Esophagus muscularis mucosa (tissue), 4 donors: ENCODE results near the gene TTC7B. TPM values are rescaled to one million over a fixed set of nuclear protein-coding genes. Genes with fewer than 3 reads are reported as not detected.

Experiments
- DNase-seq: peaks from one replicate; pipeline ENCODE4 v3.0.0-alpha.2; 2017; ENCODE audit errors: extremely low spot score
- H3K27ac ChIP-seq, 4 donors: fragments of 200-600 bp; sonication (generic); replicated peaks in 1 of 4; 1 replicate in 3 of 4; 2 replicates in 1 of 4; pipeline ENCODE4 v1.5.1; 2016 to 2019; ENCODE audit warnings: mild to moderate bottlenecking in 1 of 4
- H3K27me3 ChIP-seq, 4 donors: fragments of 200-600 bp; sonication (generic); one replicate each; pipeline versions ENCODE4 v1.5.1 to v1.6.0; 2016 to 2019
- H3K36me3 ChIP-seq, 4 donors: fragments of 200-600 bp; sonication (generic); one replicate each; pipeline ENCODE4 v1.5.1; 2016 to 2019
- H3K4me1 ChIP-seq, 4 donors: fragments of 200-600 bp; sonication (generic); one replicate each; pipeline ENCODE4 v1.5.1; 2016 to 2019
- H3K4me3 ChIP-seq, 4 donors: fragments of 200-600 bp; sonication (generic); 1 replicate in 2 of 4; 2 replicates in 2 of 4; pipeline ENCODE4 v1.5.1; 2016 to 2019; ENCODE audit warnings: mild to moderate bottlenecking in 4 of 4, moderate library complexity in 1 of 4
- H3K9me3 ChIP-seq, 4 donors: fragments of 200-600 bp; sonication (generic); 1 replicate in 3 of 4; 2 replicates in 1 of 4; pipeline ENCODE4 v1.5.1; 2016 to 2019
- CTCF ChIP-seq, 3 experiments: fragments of 200-600 bp in 2 of 3; fragments of 450-650 bp in 1 of 3; sonication (generic) in 2 of 3; IDR thresholded peaks; one replicate each; pipeline ENCODE4 v1.5.1; 2017 to 2019; ENCODE audit warnings: antibody characterized with exemption in 3 of 3, mild to moderate bottlenecking in 2 of 3, moderate library complexity in 1 of 3
- EP300 ChIP-seq: sonication (generic); formaldehyde crosslinking; IDR thresholded peaks from one replicate; pipeline ENCODE4 v1.6.1; 2017; ENCODE audit warnings: antibody characterized with exemption
- POLR2A ChIP-seq: fragments of 450-650 bp; IDR thresholded peaks from one replicate; pipeline ENCODE4 v1.6.1; 2017; ENCODE audit warnings: antibody characterized with exemption, moderate library complexity, mild to moderate bottlenecking, low read depth
- POLR2AphosphoS5 ChIP-seq, 2 donors: sonication (generic); formaldehyde crosslinking; IDR thresholded peaks; one replicate each; pipeline ENCODE4 v1.6.1; 2017; ENCODE audit warnings: antibody characterized with exemption in 2 of 2
- WGBS: methylation state at CpG from one replicate; pipeline ENCODE4 v1.1.5; 2018; 5-methylcytosine and 5-hydroxymethylcytosine counted together
- intact Hi-C: fragments of 100-400 bp; cut with DNase I; formaldehyde crosslinking; loops from one replicate; pipeline ENCODE4 v1.15.1; 2023
- total RNA-seq, 4 donors: library from RNA; depleted of rRNA; stranded (reverse); fragments of >200 nt; gene quantifications; one replicate each; pipeline versions ENCODE4 v1.1.0 to v1.2.1, GENCODE V29; 2016

TTC7B gene
- total RNA-seq, 4 donors from 2014 or later = 54.4 to 148 (median 113) TPM

- H3K9me3 ChIP-seq = peaks cover 0 to 6% (median 3%) of the 10 kb centered on the region in 4 donors
- TF ChIP-seq EP300 (no peak), CTCF (IDR thresholded peaks at IDR 0.05) (no peak), POLR2A (no peak), POLR2AphosphoS5 (IDR thresholded peaks at IDR 0.05) (no peak)
- H3K27me3 ChIP-seq = no peaks in the 10 kb centered on the region
- intact Hi-C loops = no loop called here
- H3K27ac ChIP-seq = no peak overlapping the region
- no peaks in the 10 kb centered on the region for H3K36me3 ChIP-seq
- peak; percentile 8 for DNase-seq
- no peaks in the 10 kb centered on the region for H3K4me1 ChIP-seq
- no peak overlapping the region for H3K4me3 ChIP-seq
Observed at GRCh38 chr14:90750191-90750590, 66.0 kb downstream of the TTC7B start.

DNA sequence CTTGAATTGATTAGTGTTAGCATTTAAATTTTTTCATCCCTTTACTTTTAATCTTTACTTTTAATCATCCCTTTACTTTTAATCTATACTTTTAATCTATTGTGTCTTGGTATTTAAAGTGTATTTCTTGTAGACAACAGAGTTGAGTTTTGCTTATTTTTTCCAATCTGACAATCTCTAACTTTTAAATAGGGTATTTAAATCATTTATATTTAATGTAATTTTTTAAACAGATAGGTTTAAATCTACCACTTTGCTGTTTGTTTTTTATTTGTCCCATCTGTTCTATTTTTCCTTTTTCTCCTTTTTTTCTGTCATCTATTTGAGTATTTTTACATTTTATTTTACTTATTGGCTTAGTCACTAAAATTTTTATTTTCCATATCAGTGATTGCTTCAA is 68.3 kb downstream of the TTC7B start:
- TF ChIP-seq POLR2AphosphoS5 (IDR thresholded peaks at IDR 0.05) (no peak), CTCF (IDR thresholded peaks at IDR 0.05) (no peak), EP300 (no peak), POLR2A (no peak)
- H3K27ac ChIP-seq = no peak overlapping the region
- no peaks in the 10 kb centered on the region for H3K27me3 ChIP-seq
- no peak overlapping the region for H3K4me3 ChIP-seq
- intact Hi-C loops = no loop called here
- DNase-seq = no peak
- H3K4me1 ChIP-seq = peaks cover 7 to 18% (median 14%) of the 10 kb centered on the region in 4 donors
- H3K9me3 ChIP-seq = peaks cover 0 to 6% (median 3%) of the 10 kb centered on the region in 4 donors
- H3K36me3 ChIP-seq = peaks cover 0 to 4% (median 2%) of the 10 kb centered on the region in 4 donors

- intact Hi-C loops = no loop called here
- no peaks in the 10 kb centered on the region for H3K27me3 ChIP-seq
- TF ChIP-seq POLR2AphosphoS5 (IDR thresholded peaks at IDR 0.05) = no peak
- TF ChIP-seq POLR2A = no peak
- no peak for TF ChIP-seq CTCF (IDR thresholded peaks at IDR 0.05)
- no peak for TF ChIP-seq EP300
- peaks cover 0 to 4% (median 2%) of the 10 kb centered on the region in 4 donors for H3K36me3 ChIP-seq
- peak overlapping the region; percentile 61 to 67 (median 64) for H3K27ac ChIP-seq
- peak; percentile 81 for DNase-seq
- no peaks in the 10 kb centered on the region for H3K9me3 ChIP-seq
- WGBS = 82% methylated on average over 10 of the region's 10 CpGs
- H3K4me3 ChIP-seq = no peak overlapping the region
- peaks cover 15 to 41% (median 31%) of the 10 kb centered on the region in 4 donors for H3K4me1 ChIP-seq
Observed at GRCh38 chr14:90743826-90744225, 72.4 kb downstream of the TTC7B start.

GRCh38 chr14:90743425-90743824 is 72.8 kb downstream of the TTC7B start:
- DNase-seq = no peak
- no peak for TF ChIP-seq EP300
- no peak for TF ChIP-seq POLR2AphosphoS5 (IDR thresholded peaks at IDR 0.05)
- no peak for TF ChIP-seq POLR2A
- H3K9me3 ChIP-seq = no peaks in the 10 kb centered on the region
- WGBS = 31% methylated on average over 3 of the region's 3 CpGs
- peaks cover 15 to 45% (median 31%) of the 10 kb centered on the region in 4 donors for H3K4me1 ChIP-seq
- H3K27me3 ChIP-seq = no peaks in the 10 kb centered on the region
- intact Hi-C loops = no loop called here
- no peak overlapping the region for H3K4me3 ChIP-seq
- H3K36me3 ChIP-seq = peaks cover 0 to 4% (median 2%) of the 10 kb centered on the region in 4 donors
- H3K27ac ChIP-seq = peak overlapping the region; percentile 61 to 67 (median 64)

DNA sequence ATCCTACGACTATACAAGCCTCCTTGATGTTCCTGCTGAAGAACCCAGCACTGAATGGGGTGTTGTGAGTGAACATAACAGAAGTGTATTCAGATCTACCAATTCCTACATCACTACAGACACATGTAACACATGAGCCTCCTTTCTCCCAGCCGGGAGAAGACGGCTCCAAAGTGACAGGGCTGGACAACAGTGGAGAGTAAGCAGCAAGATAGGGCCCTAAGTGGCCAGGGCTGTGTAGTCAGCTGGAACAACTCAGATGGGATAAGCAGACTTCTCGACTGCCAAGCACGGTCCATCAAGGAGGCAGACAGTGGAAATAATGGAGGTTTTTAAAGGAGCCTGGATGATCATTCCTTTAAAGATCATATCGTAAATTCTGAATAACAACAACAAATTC is 73.5 kb downstream of the TTC7B start:
- no peaks in the 10 kb centered on the region for H3K27me3 ChIP-seq
- H3K4me3 ChIP-seq = no peak overlapping the region
- peaks cover 15 to 47% (median 31%) of the 10 kb centered on the region in 4 donors for H3K4me1 ChIP-seq
- H3K27ac ChIP-seq = peak overlapping the region; percentile 41 to 67 (median 62)
- intact Hi-C loops = no loop called here
- no peaks in the 10 kb centered on the region for H3K9me3 ChIP-seq
- H3K36me3 ChIP-seq = peaks cover 0 to 4% (median 2%) of the 10 kb centered on the region in 4 donors
- DNase-seq = peak; percentile 89
- 53% methylated on average over 6 of the region's 6 CpGs for WGBS
- TF ChIP-seq CTCF (IDR thresholded peaks at IDR 0.05) (no peak), POLR2AphosphoS5 (IDR thresholded peaks at IDR 0.05) (peak in 1 of 2 donors; percentile 11)
